ENCODE measurements around the gene ARHGAP29. TPM values are rescaled to one million over a fixed set of nuclear protein-coding genes. Genes with fewer than 3 reads are reported as not detected.

Gene ARHGAP29
- total and polyA plus RNA-seq, 2 experiments from 2014 or later, result 114 to 152 TPM

GRCh38 chr1:94236630-94237290 is 624 bp downstream of the ARHGAP29 start:
- TF ChIP-seq EZH2 (IDR thresholded peaks at IDR 0.05; ENCODE audit: insufficient read depth, poor library complexity, severe bottlenecking), result no peak
- TF ChIP-seq EZH2phosphoT487 (IDR thresholded peaks at IDR 0.05; ENCODE audit: insufficient read depth, low read depth), result no peak
- peak; percentile 71 for DNase-seq
- H3K36me3 ChIP-seq (ENCODE audit: low read depth), result 0 out of 2 replicates have a peak, but pooled peaks cover under 1% of the 10 kb centered on the region
- H3K79me2 ChIP-seq (ENCODE audit: insufficient read depth), result peaks cover 99% of the 10 kb centered on the region
- H3K4me1 ChIP-seq (ENCODE audit: insufficient read depth), result peaks cover 48% of the 10 kb centered on the region
- H2AFZ ChIP-seq, result no peak overlapping the region
- 1% methylated on average over 35 to 36 of the region's 39 CpGs for WGBS, 2 experiments (ENCODE audit: low coverage in 1 of 2, low lambda C conversion rate in 2 of 2, missing lambda C conversion rate in 2 of 2)
- peak overlapping the region; percentile 68 for H3K27ac ChIP-seq
- peaks cover 7% of the 10 kb centered on the region; the same call in 1 of the 2 replicates for H4K20me1 ChIP-seq (ENCODE audit: insufficient read depth)
- in situ Hi-C loops (cut with MboI), result no loop called here
- H3K4me3 ChIP-seq, result peak overlapping the region; percentile 98
- H3K4me2 ChIP-seq (ENCODE audit: unreplicated experiment), result peak overlapping the region; percentile 97
- no peaks in the 10 kb centered on the region for H3K27me3 ChIP-seq (replicated peaks; ENCODE audit: insufficient read depth)
- H3F3A ChIP-seq (ENCODE audit: insufficient read depth), result peaks cover 73% of the 10 kb centered on the region
- peak overlapping the region; percentile 87 for H3K9ac ChIP-seq
- no peaks in the 10 kb centered on the region for H3K9me3 ChIP-seq (ENCODE audit: low read depth)
- no peaks in the 10 kb centered on the region for H3K9me2 ChIP-seq (ENCODE audit: insufficient read depth)

GRCh38 chr1:94236013-94236491 is 1.3 kb downstream of the ARHGAP29 start:
- H3K36me3 ChIP-seq (ENCODE audit: low read depth), result 0 out of 2 replicates have a peak, but pooled peaks cover 3% of the 10 kb centered on the region
- H3K9ac ChIP-seq, result peak overlapping the region; percentile 87
- peak overlapping the region; percentile 68 for H3K27ac ChIP-seq
- peak overlapping the region; percentile 97 for H3K4me2 ChIP-seq (ENCODE audit: unreplicated experiment)
- in situ Hi-C loops (cut with MboI), result no loop called here
- peaks cover 100% of the 10 kb centered on the region for H3K79me2 ChIP-seq (ENCODE audit: insufficient read depth)
- WGBS, 2 experiments (ENCODE audit: low coverage in 1 of 2, low lambda C conversion rate in 2 of 2, missing lambda C conversion rate in 2 of 2), result 1% methylated on average over 6 of the region's 6 CpGs
- H3F3A ChIP-seq (ENCODE audit: insufficient read depth), result peaks cover 79% of the 10 kb centered on the region
- H3K9me2 ChIP-seq (ENCODE audit: insufficient read depth), result no peaks in the 10 kb centered on the region
- no peaks in the 10 kb centered on the region for H3K27me3 ChIP-seq (replicated peaks; ENCODE audit: insufficient read depth)
- TF ChIP-seq EZH2 (IDR thresholded peaks at IDR 0.05; ENCODE audit: insufficient read depth, poor library complexity, severe bottlenecking) (no peak), EZH2phosphoT487 (IDR thresholded peaks at IDR 0.05; ENCODE audit: insufficient read depth, low read depth) (no peak)
- DNase-seq, result peak; percentile 50
- H2AFZ ChIP-seq, result no peak overlapping the region
- H3K4me1 ChIP-seq (ENCODE audit: insufficient read depth), result peaks cover 55% of the 10 kb centered on the region
- peaks cover 7% of the 10 kb centered on the region; the same call in 1 of the 2 replicates for H4K20me1 ChIP-seq (ENCODE audit: insufficient read depth)
- no peaks in the 10 kb centered on the region for H3K9me3 ChIP-seq (ENCODE audit: low read depth)
- H3K4me3 ChIP-seq, result peak overlapping the region; percentile 98

- Histone ChIP-seq H4K20me1 (ENCODE audit: insufficient read depth) (peaks cover 7% of the 10 kb centered on the region; the same call in 1 of the 2 replicates), H3K9me3 (ENCODE audit: low read depth) (no peaks in the 10 kb centered on the region), H3K9ac (peak overlapping the region; percentile 87), H3K4me2 (ENCODE audit: unreplicated experiment) (peak overlapping the region; percentile 97), H3K36me3 (ENCODE audit: low read depth) (0 out of 2 replicates have a peak, but pooled peaks cover 8% of the 10 kb centered on the region), H3K27me3 (replicated peaks; ENCODE audit: insufficient read depth) (no peaks in the 10 kb centered on the region), H3K4me1 (ENCODE audit: insufficient read depth) (peaks cover 61% of the 10 kb centered on the region), H3K9me2 (ENCODE audit: insufficient read depth) (no peaks in the 10 kb centered on the region), H3F3A (ENCODE audit: insufficient read depth) (peaks cover 78% of the 10 kb centered on the region), H2AFZ (no peak overlapping the region), H3K4me3 (peak overlapping the region; percentile 98), H3K79me2 (ENCODE audit: insufficient read depth) (peaks cover 100% of the 10 kb centered on the region), H3K27ac (peak overlapping the region; percentile 68)
- 2 to 3% methylated on average over 9 of the region's 9 CpGs for WGBS, 2 experiments (ENCODE audit: low coverage in 1 of 2, low lambda C conversion rate in 2 of 2, missing lambda C conversion rate in 2 of 2)
- DNase-seq, result peak; percentile 65
- in situ Hi-C loops (cut with MboI), result no loop called here
- TF ChIP-seq EZH2 (IDR thresholded peaks at IDR 0.05; ENCODE audit: insufficient read depth, poor library complexity, severe bottlenecking) (no peak), EZH2phosphoT487 (IDR thresholded peaks at IDR 0.05; ENCODE audit: insufficient read depth, low read depth) (no peak)
These were observed 2.0 kb downstream of the ARHGAP29 start for GRCh38 chr1:94235189-94236012.

GRCh38 chr1:94234615-94235014 is 2.8 kb downstream of the ARHGAP29 start:
- peaks cover 64% of the 10 kb centered on the region for H3K4me1 ChIP-seq (ENCODE audit: insufficient read depth)
- no peaks in the 10 kb centered on the region for H3K9me3 ChIP-seq (ENCODE audit: low read depth)
- H3K27ac ChIP-seq, result peak overlapping the region; percentile 68
- H4K20me1 ChIP-seq (ENCODE audit: insufficient read depth), result peaks cover 7% of the 10 kb centered on the region; the same call in 1 of the 2 replicates
- H3K4me2 ChIP-seq (ENCODE audit: unreplicated experiment), result peak overlapping the region; percentile 97
- peaks cover 70% of the 10 kb centered on the region for H3F3A ChIP-seq (ENCODE audit: insufficient read depth)
- 8 to 10% methylated on average over 1 of the region's 1 CpG for WGBS, 2 experiments (ENCODE audit: low coverage in 1 of 2, low lambda C conversion rate in 2 of 2, missing lambda C conversion rate in 2 of 2)
- no peak for DNase-seq
- H3K9ac ChIP-seq, result peak overlapping the region; percentile 87
- peaks cover 100% of the 10 kb centered on the region for H3K79me2 ChIP-seq (ENCODE audit: insufficient read depth)
- H2AFZ ChIP-seq, result no peak overlapping the region
- in situ Hi-C loops (cut with MboI), result no loop called here
- no peaks in the 10 kb centered on the region for H3K27me3 ChIP-seq (replicated peaks; ENCODE audit: insufficient read depth)
- no peaks in the 10 kb centered on the region for H3K9me2 ChIP-seq (ENCODE audit: insufficient read depth)
- H3K4me3 ChIP-seq, result peak overlapping the region; percentile 98
- TF ChIP-seq EZH2 (IDR thresholded peaks at IDR 0.05; ENCODE audit: insufficient read depth, poor library complexity, severe bottlenecking), result no peak
- 0 out of 2 replicates have a peak, but pooled peaks cover 8% of the 10 kb centered on the region for H3K36me3 ChIP-seq (ENCODE audit: low read depth)
